Anterior cingulate cortex (tissue), 58 donors: Measurements from ENCODE around the gene SELENOV.
A peak's percentile ranks its signal among the peaks of the same experiment; 100 is the strongest.

Experiments
- DNase-seq, 58 donors: peaks; one replicate each; lab custom pipeline; 2025; lab: John Stamatoyannopoulos, UW

SELENOV gene

DNA sequence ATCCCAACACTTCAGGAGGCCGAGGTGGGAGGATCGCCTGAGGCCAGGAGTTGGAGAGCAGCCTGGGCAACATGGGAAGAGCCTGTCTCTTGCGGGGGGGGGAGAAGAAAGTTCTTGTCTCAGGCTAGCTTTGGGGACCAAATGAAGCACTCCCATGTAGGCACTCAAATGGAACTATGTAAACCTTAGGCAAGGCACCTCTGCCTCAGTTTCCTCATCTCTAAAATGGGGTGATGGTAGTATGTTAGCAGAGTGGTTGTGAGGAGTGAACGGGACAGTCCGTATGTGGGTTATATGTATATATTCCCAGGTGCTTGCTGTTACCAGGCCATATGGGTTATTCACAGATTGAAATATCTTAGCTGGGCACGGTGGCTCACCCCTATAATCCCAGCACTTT, 22.7 kb upstream of the SELENOV start:
- no peak for DNase-seq

DNA sequence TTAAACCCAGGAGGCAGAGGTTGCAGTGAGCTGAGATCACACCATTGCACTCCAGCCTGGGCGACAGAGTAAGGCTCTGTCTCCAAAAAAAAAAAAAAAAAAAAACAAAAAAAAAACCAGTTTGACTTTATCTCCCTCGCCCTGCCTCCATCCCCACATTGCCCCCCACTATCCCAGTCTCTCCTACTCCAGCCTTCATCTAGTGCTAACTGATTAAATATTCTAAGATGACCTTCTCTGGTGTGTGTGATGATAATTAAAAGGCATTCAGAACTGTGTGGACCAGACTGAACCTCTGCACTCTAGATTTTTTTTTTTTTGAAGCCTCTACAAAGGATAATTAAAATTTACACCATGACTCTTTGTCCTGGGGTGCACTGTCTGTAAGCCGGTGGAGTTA, 22.2 kb upstream of the SELENOV start:
- no peak for DNase-seq

DNA sequence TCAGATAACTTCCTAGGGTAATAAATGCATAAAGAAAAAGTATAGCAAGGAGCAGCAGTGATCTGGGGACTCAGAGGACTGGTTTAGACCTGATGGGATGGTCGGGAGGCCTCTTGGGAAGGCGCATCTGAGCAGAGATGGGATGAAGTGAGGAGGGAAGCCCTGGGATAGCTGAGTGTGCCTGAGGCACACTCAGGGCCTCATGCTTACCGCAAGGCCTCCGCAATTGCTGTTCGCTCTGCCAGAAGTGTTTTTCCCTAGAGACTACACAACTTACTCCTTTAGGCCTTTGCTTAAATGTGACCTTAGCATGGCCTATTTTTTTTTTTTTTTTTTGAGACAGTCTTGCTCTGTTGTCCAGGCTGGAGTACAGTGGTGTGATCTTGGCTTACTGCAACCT, 20.3 kb upstream of the SELENOV start:
- DNase-seq = no peak

DNA sequence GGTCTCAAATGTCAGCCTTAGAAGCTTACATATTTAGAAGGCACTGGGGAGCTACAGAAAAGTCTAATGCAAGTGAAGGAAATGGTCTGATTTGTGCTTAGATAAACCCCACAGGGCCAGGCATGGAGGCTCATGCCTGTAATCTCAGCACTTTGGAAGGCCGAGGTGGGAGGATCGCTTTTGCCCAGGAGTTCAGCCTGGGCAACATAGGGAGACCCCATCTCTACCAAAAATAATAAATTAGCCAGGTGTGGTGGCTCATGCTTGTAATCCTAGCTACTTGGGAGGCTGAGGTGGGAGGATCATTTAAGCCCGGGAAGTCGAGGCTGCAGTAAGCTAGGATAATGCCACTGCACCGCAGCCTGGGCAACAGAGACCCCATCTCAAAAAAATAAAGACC, 18.9 kb upstream of the SELENOV start:
- no peak for DNase-seq

DNA sequence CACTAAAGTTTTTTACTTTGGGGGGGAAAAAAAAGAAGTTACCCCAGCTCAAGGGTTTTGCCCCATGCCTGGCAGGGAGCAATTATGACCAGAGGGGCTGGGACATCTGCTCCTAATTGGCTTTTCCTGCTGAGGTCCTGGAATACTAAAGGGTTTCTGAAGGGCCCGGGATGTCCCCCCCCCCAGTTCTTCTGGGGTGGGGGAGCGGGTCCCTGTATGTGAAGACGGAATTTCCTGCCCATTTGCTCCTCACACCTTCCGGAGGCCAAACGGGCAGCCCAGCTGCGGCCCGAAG, 17.3 kb upstream of the SELENOV start:
- DNase-seq = no peak

DNA sequence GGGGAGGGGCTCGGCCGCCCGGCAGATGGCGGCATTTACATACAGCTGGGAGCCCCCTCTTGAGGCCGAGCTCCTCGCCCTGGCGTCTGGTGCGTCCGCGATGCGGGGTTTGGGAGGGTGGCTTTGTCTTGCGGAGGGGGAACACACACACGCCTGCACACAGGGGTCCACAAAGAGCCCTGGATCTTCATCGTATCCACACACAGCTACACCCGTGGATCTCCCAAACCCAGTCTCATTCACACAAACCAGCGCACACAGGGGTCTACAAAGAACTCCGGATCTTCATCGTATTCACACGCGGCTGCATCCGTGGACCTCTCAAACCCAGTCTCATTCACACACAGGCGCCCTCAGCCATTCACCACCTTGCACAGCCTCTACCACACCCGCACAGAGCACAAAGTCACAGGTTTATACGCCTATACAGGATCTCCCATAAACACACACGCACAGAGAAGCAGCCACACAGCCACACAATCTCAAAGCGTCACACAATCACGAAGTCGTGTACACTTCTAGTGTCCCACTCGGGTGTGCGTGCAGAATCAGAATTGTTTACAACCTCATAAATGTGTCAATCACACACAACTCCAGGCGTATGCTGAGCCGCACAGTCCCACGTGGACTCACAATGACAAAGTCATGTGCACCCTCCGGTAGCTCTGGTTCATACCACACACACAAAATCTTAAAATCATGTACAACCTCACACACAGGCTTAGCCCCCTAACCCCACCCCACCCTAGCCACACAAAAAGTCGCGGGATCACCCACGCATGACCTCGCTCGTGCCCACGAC, 16.7 kb upstream of the SELENOV start:
- DNase-seq = peak in 28 of 58 donors; percentile 5 to 50 (median 22)

DNA sequence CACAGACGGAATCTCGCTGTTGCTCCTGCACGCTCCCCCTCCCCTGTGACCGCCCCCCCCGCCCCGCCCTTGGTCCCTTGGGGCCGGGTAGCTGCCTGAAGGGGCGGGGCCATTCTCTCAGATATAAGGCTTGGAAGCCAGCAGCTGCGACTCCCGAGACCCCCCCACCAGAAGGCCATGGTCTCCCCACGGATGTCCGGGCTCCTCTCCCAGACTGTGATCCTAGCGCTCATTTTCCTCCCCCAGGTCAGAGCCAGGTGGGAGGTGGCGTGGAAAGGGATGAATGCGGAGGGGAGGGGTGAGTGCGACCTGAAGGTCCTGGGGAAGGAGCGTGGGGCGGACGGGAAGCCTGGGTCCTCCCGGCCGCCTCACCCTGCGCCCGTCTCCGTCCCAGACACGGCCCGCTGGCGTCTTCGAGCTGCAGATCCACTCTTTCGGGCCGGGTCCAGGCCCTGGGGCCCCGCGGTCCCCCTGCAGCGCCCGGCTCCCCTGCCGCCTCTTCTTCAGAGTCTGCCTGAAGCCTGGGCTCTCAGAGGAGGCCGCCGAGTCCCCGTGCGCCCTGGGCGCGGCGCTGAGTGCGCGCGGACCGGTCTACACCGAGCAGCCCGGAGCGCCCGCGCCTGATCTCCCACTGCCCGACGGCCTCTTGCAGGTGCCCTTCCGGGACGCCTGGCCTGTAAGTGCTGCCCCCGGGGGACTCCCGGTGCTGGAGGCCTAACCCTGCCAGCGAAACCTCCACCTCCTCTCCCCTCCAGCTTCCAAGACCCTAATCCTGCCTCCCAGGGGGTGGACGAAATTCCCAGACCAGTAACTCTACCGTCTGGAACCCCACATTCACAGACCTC, 15.9 kb upstream of the SELENOV start, which contains the start of gene DLL3:
Gene DLL3 (plus strand): TSS at position 150 of the 845 bp plus-strand sequence. CDS start 28 bp downstream, at position 178.
- DNase-seq = no peak

DNA sequence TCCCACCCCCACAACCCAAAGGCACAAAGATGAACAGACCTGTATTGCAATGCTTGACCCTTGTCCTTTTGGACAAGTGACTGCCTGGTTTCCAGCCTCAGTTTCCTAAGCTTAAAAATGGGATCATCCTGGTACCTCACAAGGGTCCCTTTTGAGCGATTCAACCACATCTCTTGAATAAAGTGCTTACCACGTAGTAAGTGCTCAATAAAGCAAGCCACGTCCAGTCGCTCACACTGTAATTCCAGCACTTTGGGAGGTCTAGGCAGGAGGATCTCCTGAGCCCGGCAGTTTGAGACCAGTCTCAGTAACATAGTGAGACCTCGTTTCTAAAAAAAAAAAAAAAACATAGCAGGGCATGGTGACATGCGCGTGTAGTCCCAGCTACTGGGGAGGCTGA, 15.0 kb upstream of the SELENOV start:
- DNase-seq = no peak

DNA sequence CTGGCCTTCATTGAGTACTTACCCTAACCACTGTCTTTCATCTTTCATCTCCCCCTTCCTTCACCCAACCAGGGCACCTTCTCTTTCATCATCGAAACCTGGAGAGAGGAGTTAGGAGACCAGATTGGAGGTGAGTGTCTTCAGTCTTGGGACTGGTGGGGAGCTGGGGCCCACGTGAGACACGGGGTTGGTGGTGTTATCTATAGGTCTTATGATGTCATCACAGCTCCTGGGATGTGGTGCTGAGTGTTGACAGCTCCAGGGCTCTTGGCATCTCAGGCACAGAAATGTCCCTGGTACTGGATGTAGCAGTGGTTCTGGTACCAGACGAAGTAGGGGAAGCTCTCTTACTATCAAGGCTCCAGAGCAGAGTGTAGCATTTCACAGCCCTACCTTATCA, 14.4 kb upstream of the SELENOV start:
- no peak for DNase-seq

DNA sequence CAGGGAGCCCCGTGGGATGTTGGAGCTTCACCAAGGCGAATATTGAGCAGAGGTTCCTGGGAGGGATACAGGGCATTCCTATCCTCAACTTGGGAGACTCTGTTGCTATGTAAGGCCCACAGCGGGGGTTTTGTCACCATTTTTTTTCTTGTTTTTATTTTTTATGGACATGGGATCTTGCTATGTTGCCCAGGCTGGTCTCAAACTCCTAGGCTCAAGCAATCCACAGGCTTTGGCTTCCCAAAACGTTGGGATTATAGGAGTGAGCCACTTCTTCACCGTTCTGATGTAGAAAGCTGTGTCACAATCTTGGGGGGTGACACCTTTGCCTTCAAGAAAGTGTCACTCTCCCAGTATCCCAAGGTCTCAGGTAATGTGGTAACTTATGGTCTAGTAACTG, 13.6 kb upstream of the SELENOV start:
- DNase-seq = no peak

DNA sequence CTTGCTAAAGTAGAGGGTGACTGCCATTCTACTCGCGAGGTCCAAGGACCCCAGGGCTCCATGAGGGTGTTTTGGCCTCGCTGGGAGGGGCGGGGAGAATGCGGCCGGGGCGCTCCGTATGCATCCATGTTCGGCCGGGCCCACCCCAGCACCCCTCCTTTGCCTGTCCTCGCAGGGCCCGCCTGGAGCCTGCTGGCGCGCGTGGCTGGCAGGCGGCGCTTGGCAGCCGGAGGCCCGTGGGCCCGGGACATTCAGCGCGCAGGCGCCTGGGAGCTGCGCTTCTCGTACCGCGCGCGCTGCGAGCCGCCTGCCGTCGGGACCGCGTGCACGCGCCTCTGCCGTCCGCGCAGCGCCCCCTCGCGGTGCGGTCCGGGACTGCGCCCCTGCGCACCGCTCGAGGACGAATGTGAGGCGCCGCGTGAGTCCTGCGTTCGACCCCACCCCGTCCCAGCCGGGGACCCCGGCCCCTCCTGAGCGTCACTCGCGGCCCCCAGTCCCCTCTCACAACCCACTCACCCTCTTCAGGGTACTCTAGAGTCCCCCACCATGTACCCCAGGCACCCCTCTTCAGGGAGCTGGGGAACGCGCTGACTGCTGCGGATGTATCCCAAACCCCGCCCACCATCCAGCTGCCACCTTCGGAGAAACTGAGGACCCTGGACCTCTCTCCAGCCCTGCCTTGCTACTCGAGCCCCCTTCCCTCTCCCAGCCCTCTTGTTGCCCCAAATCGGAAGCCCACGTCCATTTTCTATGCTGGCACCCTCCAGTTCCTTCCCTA, 12.1 kb upstream of the SELENOV start:
- peak in 2 of 58 donors; percentile 5 to 19 for DNase-seq

DNA sequence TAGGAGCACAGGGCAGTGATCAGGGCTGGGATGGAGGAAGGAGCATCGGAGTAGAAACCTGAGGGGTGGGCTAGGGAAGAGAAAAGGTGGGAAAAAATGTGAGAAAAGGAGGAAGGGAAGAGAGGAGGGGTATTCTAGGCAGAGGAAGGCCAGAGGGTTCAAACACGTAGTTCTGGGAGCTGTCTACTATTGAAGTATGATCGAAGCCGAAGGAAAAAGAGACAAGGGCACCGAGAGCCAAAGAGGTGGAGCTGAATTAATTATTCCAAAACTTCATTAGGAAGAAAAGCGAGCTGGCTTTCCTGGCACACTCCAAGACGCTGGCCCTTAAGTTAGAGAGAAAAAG, 8.4 kb upstream of the SELENOV start:
- no peak for DNase-seq

DNA sequence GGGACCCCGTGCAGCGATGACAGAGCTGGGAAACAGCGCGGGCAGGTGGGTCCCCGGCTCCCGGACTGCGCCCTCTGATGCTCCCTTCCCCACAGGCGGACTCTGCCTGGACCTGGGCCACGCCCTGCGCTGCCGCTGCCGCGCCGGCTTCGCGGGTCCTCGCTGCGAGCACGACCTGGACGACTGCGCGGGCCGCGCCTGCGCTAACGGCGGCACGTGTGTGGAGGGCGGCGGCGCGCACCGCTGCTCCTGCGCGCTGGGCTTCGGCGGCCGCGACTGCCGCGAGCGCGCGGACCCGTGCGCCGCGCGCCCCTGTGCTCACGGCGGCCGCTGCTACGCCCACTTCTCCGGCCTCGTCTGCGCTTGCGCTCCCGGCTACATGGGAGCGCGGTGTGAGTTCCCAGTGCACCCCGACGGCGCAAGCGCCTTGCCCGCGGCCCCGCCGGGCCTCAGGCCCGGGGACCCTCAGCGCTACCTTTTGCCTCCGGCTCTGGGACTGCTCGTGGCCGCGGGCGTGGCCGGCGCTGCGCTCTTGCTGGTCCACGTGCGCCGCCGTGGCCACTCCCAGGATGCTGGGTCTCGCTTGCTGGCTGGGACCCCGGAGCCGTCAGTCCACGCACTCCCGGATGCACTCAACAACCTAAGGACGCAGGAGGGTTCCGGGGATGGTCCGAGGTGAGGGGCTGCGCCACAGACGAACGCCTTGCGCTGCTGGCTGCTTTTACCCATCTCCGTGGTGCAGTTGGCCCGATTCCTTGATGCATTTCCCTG, 7.8 kb upstream of the SELENOV start:
- DNase-seq = peak in 31 of 58 donors; percentile 4 to 56 (median 28)

DNA sequence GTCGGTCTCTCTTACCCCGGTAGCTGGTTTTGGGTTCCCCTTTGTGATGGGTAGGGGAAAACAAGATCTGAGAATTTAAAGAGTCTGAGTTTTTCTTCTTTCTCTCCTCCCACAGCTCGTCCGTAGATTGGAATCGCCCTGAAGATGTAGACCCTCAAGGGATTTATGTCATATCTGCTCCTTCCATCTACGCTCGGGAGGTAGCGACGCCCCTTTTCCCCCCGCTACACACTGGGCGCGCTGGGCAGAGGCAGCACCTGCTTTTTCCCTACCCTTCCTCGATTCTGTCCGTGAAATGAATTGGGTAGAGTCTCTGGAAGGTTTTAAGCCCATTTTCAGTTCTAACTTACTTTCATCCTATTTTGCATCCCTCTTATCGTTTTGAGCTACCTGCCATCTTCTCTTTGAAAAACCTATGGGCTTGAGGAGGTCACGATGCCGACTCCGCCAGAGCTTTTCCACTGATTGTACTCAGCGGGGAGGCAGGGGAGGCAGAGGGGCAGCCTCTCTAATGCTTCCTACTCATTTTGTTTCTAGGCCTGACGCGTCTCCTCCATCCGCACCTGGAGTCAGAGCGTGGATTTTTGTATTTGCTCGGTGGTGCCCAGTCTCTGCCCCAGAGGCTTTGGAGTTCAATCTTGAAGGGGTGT, 7.1 kb upstream of the SELENOV start:
- no peak for DNase-seq

DNA sequence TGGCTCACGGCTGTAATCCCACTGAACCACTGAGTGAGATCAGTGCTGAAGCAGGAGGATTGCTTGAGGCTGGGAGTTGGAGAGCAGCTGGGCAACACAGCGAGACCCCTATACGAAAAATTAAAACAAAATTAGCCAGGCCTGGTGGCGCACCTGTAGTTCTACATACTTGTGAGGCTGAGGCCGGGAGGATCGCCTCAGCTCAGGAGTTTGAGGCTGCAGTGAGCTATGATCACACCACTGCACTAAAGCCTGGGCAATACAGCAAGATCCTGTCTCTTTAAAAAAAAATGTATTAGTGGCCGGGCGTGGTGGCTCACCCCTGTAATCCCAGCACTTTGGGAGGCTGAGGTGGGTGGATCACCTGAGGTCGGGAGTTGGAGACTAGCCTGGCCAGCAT, 6.3 kb upstream of the SELENOV start:
- DNase-seq = no peak

DNA sequence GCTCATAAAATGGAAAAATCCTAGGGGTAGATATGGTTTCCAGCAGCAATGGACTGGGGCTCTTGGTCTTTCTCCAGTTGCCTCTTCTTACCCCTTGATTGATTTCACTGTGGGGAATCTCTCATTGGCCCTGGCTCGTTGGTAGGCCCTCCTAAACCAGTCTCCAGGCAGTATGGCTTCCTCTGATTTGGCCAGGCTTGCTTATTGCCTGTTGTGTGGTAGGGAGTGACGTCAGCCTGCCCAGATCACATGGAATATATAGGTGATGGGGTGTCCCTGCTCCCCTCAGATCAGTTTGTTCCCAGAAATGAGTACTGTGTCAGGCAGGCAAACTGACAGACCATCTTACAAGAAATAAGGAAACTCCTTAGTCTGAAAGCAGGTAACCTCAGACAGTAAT, 5.7 kb upstream of the SELENOV start:
- no peak for DNase-seq

DNA sequence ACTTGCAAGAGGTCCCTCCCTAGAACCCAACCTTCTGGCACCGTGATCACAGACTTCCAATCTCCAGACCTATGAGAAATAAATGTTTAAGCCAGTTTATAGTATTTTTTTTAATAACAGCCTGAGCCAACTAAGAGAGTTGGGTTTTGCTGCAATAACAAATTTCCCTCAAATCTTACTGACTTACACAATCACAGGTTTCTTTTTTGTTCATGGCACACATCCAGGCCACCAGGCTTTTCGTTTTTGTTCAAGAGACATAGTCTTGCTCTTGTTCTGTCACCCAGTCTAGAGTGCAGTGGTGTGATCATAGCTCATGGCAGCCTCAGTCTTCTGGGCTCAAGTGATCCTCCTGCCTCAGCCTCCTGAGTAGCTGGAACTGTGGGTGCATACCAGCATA, 2.0 kb upstream of the SELENOV start:
- no peak for DNase-seq

DNA sequence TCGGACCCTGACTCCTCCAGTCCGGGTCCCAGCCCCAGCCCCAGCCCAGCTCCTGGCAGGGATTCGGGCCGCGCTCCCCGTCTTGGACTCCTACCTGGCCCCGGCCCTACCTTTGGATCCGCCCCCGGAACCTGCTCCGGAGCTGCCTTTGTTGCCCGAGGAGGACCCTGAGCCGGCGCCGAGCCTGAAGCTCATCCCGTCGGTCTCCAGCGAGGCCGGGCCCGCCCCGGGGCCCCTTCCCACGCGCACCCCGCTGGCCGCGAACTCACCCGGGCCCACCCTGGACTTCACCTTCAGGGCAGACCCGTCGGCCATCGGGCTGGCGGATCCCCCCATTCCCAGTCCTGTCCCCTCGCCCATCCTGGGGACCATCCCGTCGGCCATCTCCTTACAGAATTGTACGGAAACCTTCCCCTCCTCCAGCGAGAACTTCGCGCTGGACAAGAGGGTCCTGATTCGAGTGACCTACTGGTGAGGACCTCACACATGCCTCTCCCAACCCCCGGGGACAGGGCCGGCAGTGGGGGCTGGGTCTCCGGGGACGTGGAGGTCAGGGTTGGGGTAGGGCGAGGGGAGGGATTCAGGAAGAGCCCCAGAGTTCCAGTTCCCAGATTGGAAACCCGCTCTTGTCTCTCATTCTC, 732 bp downstream of the SELENOV start:
- DNase-seq = no peak

DNA sequence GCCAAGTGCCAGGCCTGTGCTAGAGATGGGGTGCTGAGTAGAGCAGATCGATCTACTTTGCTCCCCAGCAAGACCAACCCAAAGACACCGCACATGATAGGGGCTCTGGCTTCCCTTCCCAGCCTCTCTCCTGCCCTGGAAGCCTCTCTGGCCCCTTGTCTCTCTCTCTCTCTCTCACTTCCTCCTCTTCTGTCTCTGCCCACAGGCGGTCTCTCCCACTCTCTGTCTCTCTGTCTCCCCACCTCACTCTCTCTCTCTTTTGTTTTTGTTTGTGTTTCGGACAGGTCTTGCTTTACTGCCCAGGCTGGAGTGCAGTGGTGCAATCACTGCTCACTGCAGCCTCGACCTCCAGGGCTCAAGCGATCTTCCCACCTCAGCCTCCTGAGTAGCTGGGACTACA, 1.3 kb downstream of the SELENOV start:
- no peak for DNase-seq
